Omental fat pad (tissue), 4 donors: ENCODE measurements around the gene DDX39A. TPM values are rescaled to one million over a fixed set of nuclear protein-coding genes. Genes with fewer than 3 reads are reported as not detected.

ENCODE experiments used
- ATAC-seq: fragments of 150-250 bp; one replicate; pipeline ENCODE4 v1.9.1; 2016; ENCODE audit warnings: mild to moderate bottlenecking, moderate library complexity; ENCODE audit not compliant: low FRiP score
- DNase-seq: peaks from one replicate; pipeline ENCODE4 v3.0.0-alpha.2; 2019; ENCODE audit warnings: low spot score
- total RNA-seq, 4 donors: library from RNA; depleted of rRNA; stranded (reverse); fragments of >200 nt; gene quantifications; one replicate each; pipeline ENCODE4 v1.1.0, GENCODE V29; 2016
- TF ChIP-seq, protein P1 (sequence below), 3 donors: fragments of 450-650 bp; IDR thresholded peaks; one replicate each; pipeline ENCODE4 v1.5.1; 2016 to 2017; ENCODE audit warnings: antibody characterized with exemption in 3 of 3, mild to moderate bottlenecking in 3 of 3, moderate library complexity in 2 of 3

DDX39A gene
- total RNA-seq, 4 donors from 2014 or later: 68.4 to 139 (median 76.3) TPM

- no peak for ATAC-seq
- TF ChIP-seq, protein P1, sequence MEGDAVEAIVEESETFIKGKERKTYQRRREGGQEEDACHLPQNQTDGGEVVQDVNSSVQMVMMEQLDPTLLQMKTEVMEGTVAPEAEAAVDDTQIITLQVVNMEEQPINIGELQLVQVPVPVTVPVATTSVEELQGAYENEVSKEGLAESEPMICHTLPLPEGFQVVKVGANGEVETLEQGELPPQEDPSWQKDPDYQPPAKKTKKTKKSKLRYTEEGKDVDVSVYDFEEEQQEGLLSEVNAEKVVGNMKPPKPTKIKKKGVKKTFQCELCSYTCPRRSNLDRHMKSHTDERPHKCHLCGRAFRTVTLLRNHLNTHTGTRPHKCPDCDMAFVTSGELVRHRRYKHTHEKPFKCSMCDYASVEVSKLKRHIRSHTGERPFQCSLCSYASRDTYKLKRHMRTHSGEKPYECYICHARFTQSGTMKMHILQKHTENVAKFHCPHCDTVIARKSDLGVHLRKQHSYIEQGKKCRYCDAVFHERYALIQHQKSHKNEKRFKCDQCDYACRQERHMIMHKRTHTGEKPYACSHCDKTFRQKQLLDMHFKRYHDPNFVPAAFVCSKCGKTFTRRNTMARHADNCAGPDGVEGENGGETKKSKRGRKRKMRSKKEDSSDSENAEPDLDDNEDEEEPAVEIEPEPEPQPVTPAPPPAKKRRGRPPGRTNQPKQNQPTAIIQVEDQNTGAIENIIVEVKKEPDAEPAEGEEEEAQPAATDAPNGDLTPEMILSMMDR (IDR thresholded peaks at IDR 0.05): no peak
- no peak for DNase-seq
Measured at GRCh38 chr19:14411938-14412245, 7.2 kb downstream of the DDX39A start.

- no peak for DNase-seq
- no peak for ATAC-seq
- TF ChIP-seq, protein P1 (IDR thresholded peaks at IDR 0.05): no peak
Measured at GRCh38 chr19:14411161-14411937, 7.8 kb downstream of the DDX39A start.

GRCh38 chr19:14410091-14411051 is 8.8 kb downstream of the DDX39A start:
- DNase-seq: no peak
- no peak for ATAC-seq
- TF ChIP-seq, protein P1 (IDR thresholded peaks at IDR 0.05): no peak

GRCh38 chr19:14409146-14410023 is 9.8 kb downstream of the DDX39A start:
- no peak for ATAC-seq
- TF ChIP-seq, protein P1 (IDR thresholded peaks at IDR 0.05): no peak
- DNase-seq: no peak

GRCh38 chr19:14408491-14409145 is 10.5 kb downstream of the DDX39A start:
- ATAC-seq: no peak
- no peak for DNase-seq
- TF ChIP-seq, protein P1 (IDR thresholded peaks at IDR 0.05): no peak
